HepG2 (cell line): Measurements from ENCODE around the gene CXorf38. TPM values are rescaled to one million over a fixed set of nuclear protein-coding genes. Genes with fewer than 3 reads are reported as not detected.

Experiments used
- ATAC-seq: fragments of 200-7000 bp; cut with Tn5 transposase; 3 replicates; pipeline ENCODE4 v1.9.1; 2020; ENCODE audit warnings: mild to moderate bottlenecking, moderate library complexity
- BruUV-seq: library from RNA; stranded (reverse); fragments of 400-500 nt; replicated peaks from 2 replicates; lab custom pipeline; 2021; lab: Mats Ljungman, UMichigan
- CTCF ChIA-PET: fragments of 300-600 bp; formaldehyde crosslinking; extraction: SDS; loops from one replicate; lab custom pipeline; 2021; ENCODE audit warnings: low total read pairs, inconsistent platforms, low intra/inter-chr PET ratio; lab: Yijun Ruan, JAX
- POLR2A ChIA-PET: fragments of 350-600 bp; sonication (Branson Sonifier 250); formaldehyde crosslinking; loops from one replicate; lab custom pipeline; 2020; ENCODE audit warnings: antibody characterized with exemption, inconsistent platforms; lab: Yijun Ruan, JAX
- DNase-seq: peaks from one replicate; pipeline ENCODE4 v3.0.0-alpha.2; 2015; ENCODE audit warnings: low spot score
- FAIRE-seq: peaks from 3 replicates; lab custom pipeline; 2011; peaks lifted over from hg19 to GRCh38; lab: Jason Lieb, UNC
- H2AFZ ChIP-seq: one replicate; pipeline ENCODE4 v1.6.1; 2011; ENCODE audit warnings: low read length, inconsistent platforms
- H3K27ac ChIP-seq: fragments of 300-600 bp; 3 replicates; pipeline ENCODE4 v1.8.0; 2011; ENCODE audit warnings: mixed run types, mild to moderate bottlenecking, mixed read lengths, low read length, inconsistent platforms; ENCODE audit not compliant: insufficient read depth; ENCODE audit errors: extremely low read length
- H3K27me3 ChIP-seq, 2 experiments: fragments of 200-600 bp in 1 of 2; 2 replicates in 1 of 2; 3 replicates in 1 of 2; pipeline versions ENCODE4 v1.6.0 to v1.8.0; 2011; ENCODE audit warnings: low read length in 2 of 2, mild to moderate bottlenecking in 2 of 2, moderate library complexity in 2 of 2, inconsistent platforms in 1 of 2; ENCODE audit not compliant: insufficient read depth in 2 of 2, control insufficient read depth in 1 of 2
- H3K36me3 ChIP-seq, 2 experiments: fragments of 200-600 bp in 1 of 2; replicated peaks in 1 of 2; 2 replicates in 1 of 2; 3 replicates in 1 of 2; pipeline versions ENCODE4 v1.5.1 to v1.8.0; 2011; ENCODE audit warnings: low read length in 2 of 2, inconsistent platforms in 1 of 2; ENCODE audit not compliant: insufficient read depth in 2 of 2, control insufficient read depth in 1 of 2
- H3K4me1 ChIP-seq: 2 replicates; pipeline ENCODE4 v1.5.1; 2012; ENCODE audit warnings: low read length, inconsistent platforms; ENCODE audit not compliant: insufficient read depth
- H3K4me2 ChIP-seq: 2 replicates; pipeline ENCODE4 v1.6.0; 2011; ENCODE audit warnings: low read depth, low read length, inconsistent platforms
- H3K4me3 ChIP-seq, 3 experiments: fragments of 200-600 bp in 1 of 3; sonication (generic), shearing (Covaris generic) in 1 of 3; replicated peaks in 1 of 3; 2 replicates each; pipeline ENCODE4 v1.5.1; 2011 to 2016; ENCODE audit warnings: low read length in 3 of 3, inconsistent platforms in 2 of 3, low read depth in 2 of 3, mild to moderate bottlenecking in 2 of 3, control low read depth in 1 of 3, mixed read lengths in 1 of 3; ENCODE audit not compliant: insufficient read depth in 1 of 3
- H3K79me2 ChIP-seq: one replicate; pipeline ENCODE4 v1.6.1; 2011; ENCODE audit warnings: low read length, inconsistent platforms; ENCODE audit not compliant: insufficient read depth
- H3K9ac ChIP-seq: 2 replicates; pipeline ENCODE4 v1.6.0; 2011; ENCODE audit warnings: mild to moderate bottlenecking, low read depth, low read length, inconsistent platforms; ENCODE audit not compliant: insufficient read depth
- H3K9me3 ChIP-seq: 2 replicates; pipeline ENCODE4 v1.5.1; 2012; ENCODE audit warnings: mild to moderate bottlenecking, low read length
- H4K20me1 ChIP-seq: 2 replicates; pipeline ENCODE4 v1.6.0; 2011; ENCODE audit warnings: inconsistent platforms, mild to moderate bottlenecking, low read length, moderate library complexity; ENCODE audit not compliant: insufficient read depth
- ARNT2 ChIP-seq: sonication (generic); formaldehyde crosslinking; IDR thresholded peaks from 2 replicates; pipeline ENCODE4 v1.8.0; 2022; ENCODE audit warnings: mild to moderate bottlenecking, low read depth, missing genetic modification reagents, moderate library complexity
- JDP2 ChIP-seq: sonication (generic); formaldehyde crosslinking; IDR thresholded peaks from 2 replicates; pipeline ENCODE4 v1.8.1; 2022; ENCODE audit warnings: missing genetic modification reagents, borderline replicate concordance
- MAZ ChIP-seq, 2 experiments: sonication (generic) in 1 of 2; formaldehyde crosslinking in 1 of 2; IDR thresholded peaks; 2 replicates each; pipeline versions ENCODE4 v1.5.0 to v1.6.1; 2012 to 2020; ENCODE audit warnings: low read depth in 2 of 2, mild to moderate bottlenecking in 2 of 2, borderline replicate concordance in 1 of 2, improper control_type of control experiment in 1 of 2, low read length in 1 of 2, missing genetic modification reagents in 1 of 2, moderate library complexity in 1 of 2
- MIER3 ChIP-seq: IDR thresholded peaks from 2 replicates; pipeline ENCODE4 v1.6.1; 2016; ENCODE audit warnings: missing compliant biosample characterization, borderline replicate concordance
- MYC ChIP-seq: sonication (generic); formaldehyde crosslinking; IDR thresholded peaks from 2 replicates; pipeline ENCODE4 v1.9.0; 2021; ENCODE audit warnings: missing genetic modification reagents, borderline replicate concordance
- RXRA ChIP-seq: sonication (generic); formaldehyde crosslinking; IDR thresholded peaks from 2 replicates; pipeline ENCODE4 v1.5.1; 2020; ENCODE audit warnings: missing genetic modification reagents
- SAFB2 ChIP-seq: sonication (generic); formaldehyde crosslinking; IDR thresholded peaks from 2 replicates; pipeline ENCODE4 v1.5.1; 2020; ENCODE audit warnings: missing genetic modification reagents, low read depth, mild to moderate bottlenecking, borderline replicate concordance
- SSRP1 ChIP-seq: IDR thresholded peaks from 2 replicates; pipeline ENCODE4 v1.6.1; 2016; ENCODE audit warnings: control low read depth
- ZNF570 ChIP-seq: sonication (generic); formaldehyde crosslinking; IDR thresholded peaks from 2 replicates; pipeline ENCODE4 v1.4.0; 2020; ENCODE audit warnings: mild to moderate bottlenecking, missing genetic modification reagents, borderline replicate concordance
- ZNF879 ChIP-seq: sonication (generic); formaldehyde crosslinking; IDR thresholded peaks from 2 replicates; pipeline ENCODE4 v1.8.1; 2023; ENCODE audit warnings: missing genetic modification reagents
- WGBS: methylation state at CpG from one replicate; pipeline ENCODE4 v1.1.6; 2017; ENCODE audit warnings: low lambda C conversion rate; 5-methylcytosine and 5-hydroxymethylcytosine counted together
- in situ Hi-C: cut with HindIII; loops from 2 replicates; pipeline ENCODE4 v1.10.0; 2017; ENCODE audit warnings: low pct_unique_long_range_greater_than_20kb; ENCODE audit not compliant: extremely low pct_ligation_motif_present
- intact Hi-C: fragments of 100-400 bp; cut with micrococcal nuclease; formaldehyde crosslinking; loops from one replicate; pipeline ENCODE4 v1.10.0; 2022; ENCODE audit not compliant: unreplicated experiment
- polyA plus RNA-seq, 8 experiments: library from polyadenylated mRNA; depleted of rRNA in 3 of 8; stranded (reverse) in 7 of 8; unstranded in 1 of 8; fragments of >200 nt; fragmentation: Illumina TruSeq in 4 of 8; extraction: Trizol in 4 of 8; gene quantifications; 2 replicates each; pipeline versions ENCODE4 v1.2.1 to v1.2.3, GENCODE V29; 2011 to 2016; ENCODE audit warnings: low read depth in 4 of 8, missing spikeins in 1 of 8, mixed read lengths in 1 of 8; ENCODE audit not compliant: insufficient read depth in 1 of 8
- total RNA-seq, 5 experiments: library from RNA; depleted of rRNA; stranded (reverse); fragments of >200 nt; fragmentation: Illumina TruSeq; extraction: Trizol; gene quantifications; 2 replicates each; pipeline ENCODE4 v1.2.3, GENCODE V29; 2016; ENCODE audit warnings: low read depth in 1 of 5
- TF ChIP-seq, protein P1 (sequence below): sonication (generic); formaldehyde crosslinking; IDR thresholded peaks from 2 replicates; pipeline ENCODE4 v1.4.0; 2020; ENCODE audit warnings: missing genetic modification reagents
- TF ChIP-seq, protein P2 (sequence below): sonication (generic); formaldehyde crosslinking; IDR thresholded peaks from 2 replicates; pipeline ENCODE4 v1.9.0; 2021; ENCODE audit warnings: missing genetic modification reagents, mild to moderate bottlenecking, borderline replicate concordance

The CXorf38 gene
- total and polyA plus RNA-seq, 2 of the 13 experiments (the other 11 are each of a cell fraction or from before 2014, with no cell fraction given) = 4.6 to 6.7 TPM

- no TSS peak for BruUV-seq
- H3K4me1 ChIP-seq = peaks cover 23% of the 10 kb centered on the region
- no peak for DNase-seq
- POLR2A ChIA-PET = no interaction called here
- no peaks in the 10 kb centered on the region for H3K9me3 ChIP-seq
- in situ Hi-C loops (no loop called here), intact Hi-C loops (no loop called here)
- no peaks in the 10 kb centered on the region for H4K20me1 ChIP-seq
- no peaks in the 10 kb centered on the region for H3K36me3 ChIP-seq
- no peaks in the 10 kb centered on the region for H3K79me2 ChIP-seq
- H3K27ac ChIP-seq = no peak overlapping the region
- 17% methylated on average over 4 of the region's 4 CpGs for WGBS
- no peak overlapping the region for H2AFZ ChIP-seq
- TF ChIP-seq ZNF570 (CRISPR knock-in tag) = no peak
- TF ChIP-seq SAFB2 (CRISPR knock-in tag) = no peak
- no peak for TF ChIP-seq SSRP1
- TF ChIP-seq JDP2 (CRISPR knock-in tag) = no peak
- TF ChIP-seq ARNT2 (CRISPR knock-in tag) = no peak
- TF ChIP-seq, protein P1, sequence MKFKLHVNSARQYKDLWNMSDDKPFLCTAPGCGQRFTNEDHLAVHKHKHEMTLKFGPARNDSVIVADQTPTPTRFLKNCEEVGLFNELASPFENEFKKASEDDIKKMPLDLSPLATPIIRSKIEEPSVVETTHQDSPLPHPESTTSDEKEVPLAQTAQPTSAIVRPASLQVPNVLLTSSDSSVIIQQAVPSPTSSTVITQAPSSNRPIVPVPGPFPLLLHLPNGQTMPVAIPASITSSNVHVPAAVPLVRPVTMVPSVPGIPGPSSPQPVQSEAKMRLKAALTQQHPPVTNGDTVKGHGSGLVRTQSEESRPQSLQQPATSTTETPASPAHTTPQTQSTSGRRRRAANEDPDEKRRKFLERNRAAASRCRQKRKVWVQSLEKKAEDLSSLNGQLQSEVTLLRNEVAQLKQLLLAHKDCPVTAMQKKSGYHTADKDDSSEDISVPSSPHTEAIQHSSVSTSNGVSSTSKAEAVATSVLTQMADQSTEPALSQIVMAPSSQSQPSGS (CRISPR knock-in tag) = no peak
- TF ChIP-seq, protein P2, sequence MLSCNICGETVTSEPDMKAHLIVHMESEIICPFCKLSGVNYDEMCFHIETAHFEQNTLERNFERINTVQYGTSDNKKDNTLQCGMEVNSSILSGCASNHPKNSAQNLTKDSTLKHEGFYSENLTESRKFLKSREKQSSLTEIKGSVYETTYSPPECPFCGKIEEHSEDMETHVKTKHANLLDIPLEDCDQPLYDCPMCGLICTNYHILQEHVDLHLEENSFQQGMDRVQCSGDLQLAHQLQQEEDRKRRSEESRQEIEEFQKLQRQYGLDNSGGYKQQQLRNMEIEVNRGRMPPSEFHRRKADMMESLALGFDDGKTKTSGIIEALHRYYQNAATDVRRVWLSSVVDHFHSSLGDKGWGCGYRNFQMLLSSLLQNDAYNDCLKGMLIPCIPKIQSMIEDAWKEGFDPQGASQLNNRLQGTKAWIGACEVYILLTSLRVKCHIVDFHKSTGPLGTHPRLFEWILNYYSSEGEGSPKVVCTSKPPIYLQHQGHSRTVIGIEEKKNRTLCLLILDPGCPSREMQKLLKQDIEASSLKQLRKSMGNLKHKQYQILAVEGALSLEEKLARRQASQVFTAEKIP (CRISPR knock-in tag) = no peak
- no peak for TF ChIP-seq MIER3
- no peak for TF ChIP-seq MYC
- no peak for TF ChIP-seq RXRA (CRISPR knock-in tag)
- TF ChIP-seq ZNF879 (CRISPR knock-in tag) = no peak
- TF ChIP-seq MAZ (IDR thresholded peaks at IDR 0.05; ENCODE audit: borderline replicate concordance, low read depth, low read length) = no peak
- TF ChIP-seq MAZ (CRISPR knock-in tag; IDR thresholded peaks at IDR 0.05; ENCODE audit: low read depth) = no peak
- CTCF ChIA-PET = no interaction called here
- no peak for FAIRE-seq
- H3K4me3 ChIP-seq = no peak overlapping the region
- no peak for ATAC-seq
- H3K27me3 ChIP-seq = no peaks in the 10 kb centered on the region
- H3K9ac ChIP-seq = no peak overlapping the region
- H3K4me2 ChIP-seq = no peak overlapping the region
These were observed 34.9 kb downstream of the CXorf38 start for GRCh38 chrX:40612511-40612910.
